Measurements from ENCODE around the gene NDUFS3.

- TF ChIP-seq, protein P1, sequence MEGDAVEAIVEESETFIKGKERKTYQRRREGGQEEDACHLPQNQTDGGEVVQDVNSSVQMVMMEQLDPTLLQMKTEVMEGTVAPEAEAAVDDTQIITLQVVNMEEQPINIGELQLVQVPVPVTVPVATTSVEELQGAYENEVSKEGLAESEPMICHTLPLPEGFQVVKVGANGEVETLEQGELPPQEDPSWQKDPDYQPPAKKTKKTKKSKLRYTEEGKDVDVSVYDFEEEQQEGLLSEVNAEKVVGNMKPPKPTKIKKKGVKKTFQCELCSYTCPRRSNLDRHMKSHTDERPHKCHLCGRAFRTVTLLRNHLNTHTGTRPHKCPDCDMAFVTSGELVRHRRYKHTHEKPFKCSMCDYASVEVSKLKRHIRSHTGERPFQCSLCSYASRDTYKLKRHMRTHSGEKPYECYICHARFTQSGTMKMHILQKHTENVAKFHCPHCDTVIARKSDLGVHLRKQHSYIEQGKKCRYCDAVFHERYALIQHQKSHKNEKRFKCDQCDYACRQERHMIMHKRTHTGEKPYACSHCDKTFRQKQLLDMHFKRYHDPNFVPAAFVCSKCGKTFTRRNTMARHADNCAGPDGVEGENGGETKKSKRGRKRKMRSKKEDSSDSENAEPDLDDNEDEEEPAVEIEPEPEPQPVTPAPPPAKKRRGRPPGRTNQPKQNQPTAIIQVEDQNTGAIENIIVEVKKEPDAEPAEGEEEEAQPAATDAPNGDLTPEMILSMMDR (IDR thresholded peaks at IDR 0.05): no peak
- no peak for TF ChIP-seq POLR2A (IDR thresholded peaks at IDR 0.05)
Measured at GRCh38 chr11:47538741-47539565, 39.9 kb upstream of the NDUFS3 start.

Data from Peyer's patch (tissue), 4 donors.